DOHH2 (cell line): ENCODE measurements around the gene TPSG1.

Source experiments
- H3F3A ChIP-seq: fragments of 200-600 bp; sonication (generic), shearing (Covaris generic); 2 replicates; pipeline ENCODE4 v1.6.0; 2016; ENCODE audit warnings: antibody characterized with exemption, mild to moderate bottlenecking; ENCODE audit not compliant: control insufficient read depth, insufficient read depth
- H3K27ac ChIP-seq: fragments of 200-600 bp; sonication (generic); 2 replicates; pipeline ENCODE4 v1.5.1; 2014; ENCODE audit warnings: low read depth, mild to moderate bottlenecking, low read length, moderate library complexity
- H3K27me3 ChIP-seq: fragments of 200-600 bp; sonication (generic); 2 replicates; pipeline ENCODE4 v1.6.1; 2014; ENCODE audit warnings: mild to moderate bottlenecking, low read length, mixed read lengths; ENCODE audit not compliant: control insufficient read depth
- H3K36me3 ChIP-seq: fragments of 200-600 bp; sonication (generic); 2 replicates; pipeline ENCODE4 v1.6.1; 2014; ENCODE audit warnings: mild to moderate bottlenecking, low read length, moderate library complexity, mixed read lengths; ENCODE audit not compliant: control insufficient read depth
- H3K4me1 ChIP-seq: fragments of 200-600 bp; sonication (generic); 2 replicates; pipeline ENCODE4 v1.6.1; 2014; ENCODE audit warnings: mild to moderate bottlenecking, low read length, mixed read lengths; ENCODE audit not compliant: control insufficient read depth
- H3K4me2 ChIP-seq: fragments of 200-600 bp; sonication (generic); 2 replicates; pipeline ENCODE4 v1.6.0; 2014; ENCODE audit warnings: mild to moderate bottlenecking, low read length, moderate library complexity
- H3K4me3 ChIP-seq: fragments of 200-600 bp; sonication (generic); 2 replicates; pipeline ENCODE4 v1.5.1; 2014; ENCODE audit warnings: mild to moderate bottlenecking, low read length, mixed read lengths
- H3K79me2 ChIP-seq: fragments of 200-600 bp; sonication (generic); 2 replicates; pipeline ENCODE4 v1.6.1; 2014; ENCODE audit warnings: mild to moderate bottlenecking, low read length, mixed read lengths; ENCODE audit not compliant: control insufficient read depth
- H3K9me2 ChIP-seq: fragments of 200-600 bp; sonication (generic); replicated peaks from 2 replicates; pipeline ENCODE4 v1.6.1; 2014; ENCODE audit warnings: mild to moderate bottlenecking, low read length, mixed read lengths; ENCODE audit not compliant: control insufficient read depth
- H3K9me3 ChIP-seq: fragments of 200-600 bp; sonication (generic); 2 replicates; pipeline ENCODE4 v1.6.1; 2014; ENCODE audit warnings: antibody characterized with exemption, low read length, mixed read lengths; ENCODE audit not compliant: control insufficient read depth, insufficient read depth
- H4K20me1 ChIP-seq: fragments of 200-600 bp; sonication (generic); 2 replicates; pipeline ENCODE4 v1.6.0; 2014; ENCODE audit warnings: low read depth, mild to moderate bottlenecking, antibody characterized with exemption, low read length, moderate library complexity; ENCODE audit not compliant: control insufficient read depth, insufficient read depth
- CTCF ChIP-seq: fragments of 200-600 bp; sonication (generic); IDR thresholded peaks from one replicate; pipeline ENCODE4 v1.5.1; 2014; ENCODE audit warnings: antibody characterized with exemption, mild to moderate bottlenecking, low read depth, low read length; ENCODE audit not compliant: poor library complexity, severe bottlenecking
- EZH2phosphoT487 ChIP-seq: fragments of 200-600 bp; sonication (generic); IDR thresholded peaks from 2 replicates; pipeline ENCODE4 v1.6.1; 2017; ENCODE audit warnings: borderline replicate concordance, mild to moderate bottlenecking, antibody characterized with exemption, low read length, moderate library complexity, mixed read lengths

TPSG1 gene

GRCh38 chr16:1173788-1174451 is 51.1 kb downstream of the TPSG1 start:
- no peak for TF ChIP-seq EZH2phosphoT487
- Histone ChIP-seq H3K27ac (no peak overlapping the region), H3K4me1 (no peaks in the 10 kb centered on the region), H3K9me3 (no peaks in the 10 kb centered on the region), H3F3A (no peaks in the 10 kb centered on the region), H3K9me2 (no peaks in the 10 kb centered on the region), H3K27me3 (no peaks in the 10 kb centered on the region), H3K4me3 (no peak overlapping the region), H3K36me3 (no peaks in the 10 kb centered on the region), H3K4me2 (no peak overlapping the region), H3K79me2 (no peaks in the 10 kb centered on the region), H4K20me1 (no peaks in the 10 kb centered on the region)

GRCh38 chr16:1172651-1173050 is 52.4 kb downstream of the TPSG1 start:
- no peaks in the 10 kb centered on the region for H3K4me1 ChIP-seq
- no peaks in the 10 kb centered on the region for H3K36me3 ChIP-seq
- H3F3A ChIP-seq, result no peaks in the 10 kb centered on the region
- no peak overlapping the region for H3K4me3 ChIP-seq
- no peak overlapping the region for H3K4me2 ChIP-seq
- no peaks in the 10 kb centered on the region for H3K27me3 ChIP-seq
- H3K27ac ChIP-seq, result no peak overlapping the region
- TF ChIP-seq EZH2phosphoT487 (no peak), CTCF (no peak)
- H3K79me2 ChIP-seq, result no peaks in the 10 kb centered on the region
- H3K9me3 ChIP-seq, result no peaks in the 10 kb centered on the region
- no peaks in the 10 kb centered on the region for H4K20me1 ChIP-seq
- H3K9me2 ChIP-seq, result no peaks in the 10 kb centered on the region

- Histone ChIP-seq H3K4me2 (no peak overlapping the region), H3K9me3 (no peaks in the 10 kb centered on the region), H3K27me3 (no peaks in the 10 kb centered on the region), H3K36me3 (no peaks in the 10 kb centered on the region), H3K4me3 (no peak overlapping the region), H3K79me2 (no peaks in the 10 kb centered on the region), H3K4me1 (no peaks in the 10 kb centered on the region), H3K27ac (no peak overlapping the region), H4K20me1 (no peaks in the 10 kb centered on the region), H3F3A (no peaks in the 10 kb centered on the region), H3K9me2 (no peaks in the 10 kb centered on the region)
- TF ChIP-seq CTCF (no peak), EZH2phosphoT487 (no peak)
Observed at GRCh38 chr16:1171854-1172428, 53.1 kb downstream of the TPSG1 start.
